HL-60 (cell line): ENCODE data around the gene SLC22A4.

Experiments
- DNase-seq, 2 experiments: peaks; one replicate each; pipeline ENCODE4 v3.0.0-alpha.2; 2010 to 2020; ENCODE audit warnings: low read depth in 1 of 2, low spot score in 1 of 2
- H3K27ac ChIP-seq: fragments of 250-450 bp; sonication (Bioruptor Pico); replicated peaks from 2 replicates; pipeline ENCODE4 v1.5.1; 2020; ENCODE audit warnings: mild to moderate bottlenecking, moderate library complexity
- H3K27me3 ChIP-seq: fragments of 250-450 bp; sonication (Bioruptor Pico); 2 replicates; pipeline ENCODE4 v1.5.1; 2021; ENCODE audit warnings: mild to moderate bottlenecking, moderate library complexity; ENCODE audit not compliant: insufficient read depth, poor library complexity, severe bottlenecking
- H3K4me3 ChIP-seq: replicated peaks from 2 replicates; pipeline ENCODE4 v1.5.1; 2011; ENCODE audit warnings: mild to moderate bottlenecking, control low read depth, low read length; ENCODE audit not compliant: insufficient read depth
- CTCF ChIP-seq: IDR thresholded peaks from one replicate; pipeline ENCODE4 v1.5.1; 2011; ENCODE audit warnings: low read length, control low read depth, inconsistent platforms; ENCODE audit not compliant: insufficient read depth
- GABPA ChIP-seq: IDR thresholded peaks from 2 replicates; pipeline ENCODE4 v1.6.1; 2012; ENCODE audit warnings: low read depth
- POLR2AphosphoS5 ChIP-seq: IDR thresholded peaks from 2 replicates; pipeline ENCODE4 v1.6.1; 2012; ENCODE audit warnings: low read depth
- REST ChIP-seq: IDR thresholded peaks from 2 replicates; pipeline ENCODE4 v1.6.1; 2012; ENCODE audit warnings: low read depth; ENCODE audit not compliant: insufficient replicate concordance
- SPI1 ChIP-seq: IDR thresholded peaks from 2 replicates; pipeline ENCODE4 v1.6.1; 2012; ENCODE audit warnings: low read depth, mild to moderate bottlenecking, borderline replicate concordance

The SLC22A4 gene

GRCh38 chr5:132273631-132274030, 20.6 kb upstream of the SLC22A4 start:
- TF ChIP-seq SPI1 (no peak), REST (no peak), POLR2AphosphoS5 (no peak), CTCF (no peak), GABPA (no peak)
- H3K27ac ChIP-seq, result no peak overlapping the region
- no peak overlapping the region for H3K4me3 ChIP-seq
- H3K27me3 ChIP-seq, result no peaks in the 10 kb centered on the region
- DNase-seq, result no peak

- TF ChIP-seq POLR2AphosphoS5 (no peak), GABPA (no peak), REST (no peak), CTCF (no peak), SPI1 (no peak)
Observed at GRCh38 chr5:132274050-132274792, 20.0 kb upstream of the SLC22A4 start.

GRCh38 chr5:132275367-132276220, 18.6 kb upstream of the SLC22A4 start:
- TF ChIP-seq SPI1 (no peak), GABPA (no peak), CTCF (no peak), REST (no peak), POLR2AphosphoS5 (no peak)
- Histone ChIP-seq H3K27me3 (no peaks in the 10 kb centered on the region), H3K4me3 (no peak overlapping the region), H3K27ac (no peak overlapping the region)
- no peak for DNase-seq

More at GRCh38 chr5:132274050-132274792, 20.0 kb upstream of the SLC22A4 start:
- H3K4me3 ChIP-seq, result no peak overlapping the region
- H3K27me3 ChIP-seq, result no peaks in the 10 kb centered on the region
- no peak overlapping the region for H3K27ac ChIP-seq
- DNase-seq, result no peak
